ENCODE measurements around the gene ADAMTS19. TPM values are rescaled to one million over a fixed set of nuclear protein-coding genes. Genes with fewer than 3 reads are reported as not detected.

ADAMTS19 gene
- total and polyA plus RNA-seq, 2 of the 13 experiments (the other 11 are each of a cell fraction or from before 2014, with no cell fraction given): not detected

GRCh38 chr5:129658801-129659200, 198.7 kb downstream of the ADAMTS19 start:
- FAIRE-seq (no peak), DNase-seq (ENCODE audit: low spot score) (no peak), ATAC-seq (no peak)
- Histone ChIP-seq H3K36me3 (replicated peaks in 1 of 2; ENCODE audit: control insufficient read depth in 1 of 2, insufficient read depth in 2 of 2, low read length in 2 of 2) (no peaks in the 10 kb centered on the region), H3K4me1 (ENCODE audit: insufficient read depth, low read length) (no peaks in the 10 kb centered on the region), H3K9me3 (ENCODE audit: low read length) (no peaks in the 10 kb centered on the region), H3K4me2 (ENCODE audit: low read depth, low read length) (no peak overlapping the region), H3K79me2 (ENCODE audit: insufficient read depth, low read length) (no peaks in the 10 kb centered on the region), H3K27ac (ENCODE audit: extremely low read length, insufficient read depth, low read length) (no peak overlapping the region), H4K20me1 (ENCODE audit: insufficient read depth, low read length) (no peaks in the 10 kb centered on the region), H3K4me3 (replicated peaks in 1 of 3; ENCODE audit: insufficient read depth in 1 of 3, low read depth in 2 of 3, low read length in 3 of 3) (no peak overlapping the region), H3K27me3 (ENCODE audit: control insufficient read depth in 1 of 2, insufficient read depth in 2 of 2, low read length in 2 of 2) (no peaks in the 10 kb centered on the region), H2AFZ (ENCODE audit: low read length) (no peak overlapping the region), H3K9ac (ENCODE audit: insufficient read depth, low read depth, low read length) (no peak overlapping the region)
- WGBS (ENCODE audit: low lambda C conversion rate): 0% methylated on average over 1 of the region's 1 CpG
- intact Hi-C loops (cut with micrococcal nuclease; ENCODE audit: unreplicated experiment) (no loop called here), in situ Hi-C loops (cut with HindIII; ENCODE audit: extremely low pct_ligation_motif_present, low pct_unique_long_range_greater_than_20kb) (no loop called here)
- no TSS peak for BruUV-seq (replicated peaks)
- ChIA-PET POLR2A (no interaction called here), CTCF (ENCODE audit: low intra/inter-chr PET ratio, low total read pairs) (no interaction called here)
- TF ChIP-seq PPARG (CRISPR knock-in tag; conservative IDR thresholded peaks at IDR 0.05) (no peak), CBX1 (IDR thresholded peaks at IDR 0.05; ENCODE audit: low read depth) (no peak), DPF2 (CRISPR knock-in tag; IDR thresholded peaks at IDR 0.05; ENCODE audit: borderline replicate concordance, low read depth) (no peak), HNRNPL (IDR thresholded peaks at IDR 0.05; ENCODE audit: low read depth, low read length) (no peak)
- TF ChIP-seq, protein P1, sequence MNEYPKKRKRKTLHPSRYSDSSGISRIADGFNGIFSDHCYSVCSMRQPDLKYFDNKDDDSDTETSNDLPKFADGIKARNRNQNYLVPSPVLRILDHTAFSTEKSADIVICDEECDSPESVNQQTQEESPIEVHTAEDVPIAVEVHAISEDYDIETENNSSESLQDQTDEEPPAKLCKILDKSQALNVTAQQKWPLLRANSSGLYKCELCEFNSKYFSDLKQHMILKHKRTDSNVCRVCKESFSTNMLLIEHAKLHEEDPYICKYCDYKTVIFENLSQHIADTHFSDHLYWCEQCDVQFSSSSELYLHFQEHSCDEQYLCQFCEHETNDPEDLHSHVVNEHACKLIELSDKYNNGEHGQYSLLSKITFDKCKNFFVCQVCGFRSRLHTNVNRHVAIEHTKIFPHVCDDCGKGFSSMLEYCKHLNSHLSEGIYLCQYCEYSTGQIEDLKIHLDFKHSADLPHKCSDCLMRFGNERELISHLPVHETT (CRISPR knock-in tag; conservative IDR thresholded peaks at IDR 0.05): no peak

GRCh38 chr5:129661366-129662035, 201.4 kb downstream of the ADAMTS19 start:
- WGBS (ENCODE audit: low lambda C conversion rate): 2% methylated on average over 6 of the region's 6 CpGs
- Histone ChIP-seq H3K9ac (ENCODE audit: insufficient read depth, low read depth, low read length) (no peak overlapping the region), H3K4me1 (ENCODE audit: insufficient read depth, low read length) (no peaks in the 10 kb centered on the region), H2AFZ (ENCODE audit: low read length) (no peak overlapping the region), H3K4me3 (replicated peaks in 1 of 3; ENCODE audit: insufficient read depth in 1 of 3, low read depth in 2 of 3, low read length in 3 of 3) (no peak overlapping the region), H4K20me1 (ENCODE audit: insufficient read depth, low read length) (no peaks in the 10 kb centered on the region), H3K27me3 (ENCODE audit: control insufficient read depth in 1 of 2, insufficient read depth in 2 of 2, low read length in 2 of 2) (no peaks in the 10 kb centered on the region), H3K36me3 (replicated peaks in 1 of 2; ENCODE audit: control insufficient read depth in 1 of 2, insufficient read depth in 2 of 2, low read length in 2 of 2) (no peaks in the 10 kb centered on the region), H3K4me2 (ENCODE audit: low read depth, low read length) (no peak overlapping the region), H3K9me3 (ENCODE audit: low read length) (no peaks in the 10 kb centered on the region), H3K79me2 (ENCODE audit: insufficient read depth, low read length) (no peaks in the 10 kb centered on the region), H3K27ac (ENCODE audit: extremely low read length, insufficient read depth, low read length) (no peak overlapping the region)
- TF ChIP-seq ZNF441 (CRISPR knock-in tag; IDR thresholded peaks at IDR 0.05; ENCODE audit: borderline replicate concordance): no peak
- TF ChIP-seq HNRNPLL (IDR thresholded peaks at IDR 0.05; ENCODE audit: low read depth, low read length, poor library complexity, severe bottlenecking): no peak
- no peak for TF ChIP-seq ZFP36L2 (CRISPR knock-in tag; IDR thresholded peaks at IDR 0.05)
- CTCF ChIA-PET (ENCODE audit: low intra/inter-chr PET ratio, low total read pairs): no interaction called here
- BruUV-seq (replicated peaks): no TSS peak
- in situ Hi-C loops (cut with HindIII; ENCODE audit: extremely low pct_ligation_motif_present, low pct_unique_long_range_greater_than_20kb): loop anchor here (10.0 kb wide), 1 partner anchor 103 kb away; no protein-coding TSS in a partner anchor
- POLR2A ChIA-PET: no interaction called here
- intact Hi-C loops (cut with micrococcal nuclease; ENCODE audit: unreplicated experiment): no loop called here
- ATAC-seq: no peak
- DNase-seq (ENCODE audit: low spot score): no peak
- no peak for FAIRE-seq

Measured in HepG2 (cell line).